Measurements from ENCODE around the gene RRP8. TPM values are rescaled to one million over a fixed set of nuclear protein-coding genes. Genes with fewer than 3 reads are reported as not detected.

RRP8 gene
- total and polyA plus RNA-seq, 9 of the 15 experiments (the other 6 are each of a cell fraction or from before 2014, with no cell fraction given) = 5.7 to 47.3 (median 32.6) TPM

GRCh38 chr11:6620636-6621035 lies 17.2 kb upstream of the RRP8 start:
- H3K9me1 ChIP-seq (ENCODE audit: control insufficient read depth, insufficient read depth, low read length) = no peaks in the 10 kb centered on the region
- H4K20me1 ChIP-seq (replicated peaks; ENCODE audit: control insufficient read depth, insufficient read depth, low read length) = no peaks in the 10 kb centered on the region
- H3K4me1 ChIP-seq (replicated peaks in 1 of 2; ENCODE audit: control insufficient read depth in 2 of 2, insufficient read depth in 2 of 2, low read length in 2 of 2) = peaks cover 8 to 37% of the 10 kb centered on the region in 2 experiments
- peaks cover 0 to 21% of the 10 kb centered on the region in 2 experiments; a peak in 3 of 5 replicates for H3K27me3 ChIP-seq (ENCODE audit: control insufficient read depth in 2 of 2, insufficient read depth in 2 of 2, low read length in 2 of 2)
- POLR2A ChIA-PET = interaction anchor here (1.1 to 2.3 kb wide), 2 partner anchors 8 to 12 kb away, joined by 4 to 12 read pairs; partner anchors contain the start of gene TAF10
- in situ Hi-C loops (cut with MboI) = loop anchor here (5.0 kb wide), 1 partner anchor 62 kb away; the partner anchor contains the start of gene MRPL17
- H3K4me2 ChIP-seq (ENCODE audit: insufficient read depth, low read length) = no peak overlapping the region
- CTCF ChIA-PET (ENCODE audit: low intra/inter-chr PET ratio) = no interaction called here
- DNase-seq (ENCODE audit: extremely low read depth in 1 of 4, low spot score in 3 of 4) = no peak
- ATAC-seq = no peak
- no peak overlapping the region for H3K4me3 ChIP-seq
- intact Hi-C loops (cut with micrococcal nuclease) = no loop called here
- no peak for FAIRE-seq
- peaks cover 7% of the 10 kb centered on the region; the same call in 2 of the 3 replicates for H3K36me3 ChIP-seq (ENCODE audit: control insufficient read depth, insufficient read depth, low read length)
- peaks cover 8% of the 10 kb centered on the region for H3K79me2 ChIP-seq (ENCODE audit: control insufficient read depth, insufficient read depth, low read length)
- H3K9me3 ChIP-seq (replicated peaks; ENCODE audit: control insufficient read depth, insufficient read depth, low read depth, low read length) = no peaks in the 10 kb centered on the region
- no peak overlapping the region for H3K27ac ChIP-seq (ENCODE audit: extremely low read depth, low read depth, low read length)
- WGBS (ENCODE audit: insufficient coverage, low coverage, missing lambda C conversion rate) = 80% methylated on average over 1 of the region's 1 CpG
- no TSS peak for BruUV-seq (replicated peaks)
- TF ChIP-seq CBX2 (IDR thresholded peaks at IDR 0.05; ENCODE audit: insufficient read depth, low read length, poor library complexity, severe bottlenecking) = no peak
- no peak for TF ChIP-seq ETV5 (CRISPR knock-in tag; IDR thresholded peaks at IDR 0.05; ENCODE audit: low read depth)
- TF ChIP-seq FOXP4 (CRISPR knock-in tag; IDR thresholded peaks at IDR 0.05; ENCODE audit: borderline replicate concordance) = no peak
- no peak for TF ChIP-seq SRSF3 (IDR thresholded peaks at IDR 0.05; ENCODE audit: insufficient read depth, low read length)
- TF ChIP-seq HES1 (IDR thresholded peaks at IDR 0.05; ENCODE audit: low read depth) = no peak
- TF ChIP-seq GTF2E2 (tag; IDR thresholded peaks at IDR 0.05) = no peak
- TF ChIP-seq ARHGAP35 (IDR thresholded peaks at IDR 0.05; ENCODE audit: partially characterized antibody) = no peak
- TF ChIP-seq ZBTB49 (CRISPR knock-in tag; IDR thresholded peaks at IDR 0.05; ENCODE audit: borderline replicate concordance) = no peak
- no peak for TF ChIP-seq ZBTB12 (CRISPR knock-in tag; IDR thresholded peaks at IDR 0.05)
- no peak overlapping the region for H3K9ac ChIP-seq (ENCODE audit: insufficient read depth in 1 of 2, low read depth in 2 of 2, low read length in 2 of 2)
- H2AFZ ChIP-seq (ENCODE audit: low read depth, low read length) = no peak overlapping the region

Data from K562 (cell line).